Posterior cingulate gyrus (tissue), 11 donors: ENCODE data around the gene USP17L27.
"Not testable (repeated sequence)": the region's sequence is repeated elsewhere in the genome, so short reads cannot be mapped to it uniquely, and the experiment has no call there.

Experiments
- DNase-seq, 10 donors: peaks; one replicate each; pipeline versions ENCODE4 v3.0.0 to v3.0.0-alpha.2; 2020 to 2021; ENCODE audit warnings: mixed read lengths in 3 of 10
- intact Hi-C: fragments of 100-400 bp; cut with DNase I; formaldehyde crosslinking; loops from one replicate; pipeline ENCODE4 v1.15.1; 2023

The USP17L27 gene, protein sequence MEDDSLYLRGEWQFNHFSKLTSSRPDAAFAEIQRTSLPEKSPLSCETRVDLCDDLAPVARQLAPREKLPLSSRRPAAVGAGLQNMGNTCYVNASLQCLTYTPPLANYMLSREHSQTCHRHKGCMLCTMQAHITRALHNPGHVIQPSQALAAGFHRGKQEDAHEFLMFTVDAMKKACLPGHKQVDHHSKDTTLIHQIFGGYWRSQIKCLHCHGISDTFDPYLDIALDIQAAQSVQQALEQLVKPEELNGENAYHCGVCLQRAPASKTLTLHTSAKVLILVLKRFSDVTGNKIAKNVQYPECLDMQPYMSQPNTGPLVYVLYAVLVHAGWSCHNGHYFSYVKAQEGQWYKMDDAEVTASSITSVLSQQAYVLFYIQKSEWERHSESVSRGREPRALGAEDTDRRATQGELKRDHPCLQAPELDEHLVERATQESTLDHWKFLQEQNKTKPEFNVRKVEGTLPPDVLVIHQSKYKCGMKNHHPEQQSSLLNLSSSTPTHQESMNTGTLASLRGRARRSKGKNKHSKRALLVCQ

DNA sequence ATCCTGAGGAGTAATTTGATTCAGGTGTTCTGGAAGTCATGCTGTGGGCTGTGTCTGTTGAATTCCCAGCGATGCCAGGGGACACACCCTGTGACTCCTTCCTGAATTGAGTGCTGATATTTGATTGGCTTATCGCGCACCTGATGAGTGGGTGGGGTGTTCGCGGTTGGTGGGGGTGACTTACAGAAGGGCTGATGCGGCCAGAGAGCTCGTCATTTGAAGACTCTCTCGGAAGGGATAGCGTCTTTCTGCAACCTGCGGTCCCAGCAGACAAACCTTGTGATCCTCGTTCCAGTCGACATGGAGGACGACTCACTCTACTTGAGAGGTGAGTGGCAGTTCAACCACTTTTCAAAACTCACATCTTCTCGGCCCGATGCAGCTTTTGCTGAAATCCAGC is at the start of gene USP17L27:
TSS of gene USP17L27 (plus strand) at position 301 of the 400 bp plus-strand sequence. CDS start at position 301, 0 bp downstream.
- intact Hi-C loops, DNase-seq: not testable (repeated sequence)

DNA sequence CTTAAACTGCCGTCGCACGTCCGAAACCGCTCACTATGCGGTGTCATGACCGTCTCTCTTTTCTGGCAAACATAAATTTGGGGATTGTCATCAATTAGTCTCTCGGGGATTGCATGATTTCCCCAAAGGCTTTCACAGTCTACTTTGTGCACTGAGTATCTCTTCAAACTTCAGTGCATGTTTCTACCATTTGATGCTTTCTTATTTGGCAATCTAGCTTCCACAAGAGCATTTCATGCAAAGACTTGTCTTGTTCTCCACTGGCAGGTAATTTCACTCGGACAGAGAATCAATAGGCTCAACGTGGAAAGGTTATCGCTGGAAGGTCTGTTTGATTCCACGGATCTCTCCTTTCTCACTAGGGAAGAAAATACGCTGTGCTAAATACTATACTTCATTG is 19.8 kb upstream of the USP17L27 start:
- intact Hi-C loops, DNase-seq: not testable (repeated sequence)

DNA sequence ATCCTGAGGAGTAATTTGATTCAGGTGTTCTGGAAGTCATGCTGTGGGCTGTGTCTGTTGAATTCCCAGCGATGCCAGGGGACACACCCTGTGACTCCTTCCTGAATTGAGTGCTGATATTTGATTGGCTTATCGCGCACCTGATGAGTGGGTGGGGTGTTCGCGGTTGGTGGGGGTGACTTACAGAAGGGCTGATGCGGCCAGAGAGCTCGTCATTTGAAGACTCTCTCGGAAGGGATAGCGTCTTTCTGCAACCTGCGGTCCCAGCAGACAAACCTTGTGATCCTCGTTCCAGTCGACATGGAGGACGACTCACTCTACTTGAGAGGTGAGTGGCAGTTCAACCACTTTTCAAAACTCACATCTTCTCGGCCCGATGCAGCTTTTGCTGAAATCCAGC is 19.1 kb upstream of the USP17L27 start, which contains the start of gene USP17L24:
TSS of gene USP17L24 (plus strand) at position 301 of the 400 bp plus-strand sequence. CDS start at position 301, 0 bp downstream.
- DNase-seq, intact Hi-C loops: not testable (repeated sequence)

DNA sequence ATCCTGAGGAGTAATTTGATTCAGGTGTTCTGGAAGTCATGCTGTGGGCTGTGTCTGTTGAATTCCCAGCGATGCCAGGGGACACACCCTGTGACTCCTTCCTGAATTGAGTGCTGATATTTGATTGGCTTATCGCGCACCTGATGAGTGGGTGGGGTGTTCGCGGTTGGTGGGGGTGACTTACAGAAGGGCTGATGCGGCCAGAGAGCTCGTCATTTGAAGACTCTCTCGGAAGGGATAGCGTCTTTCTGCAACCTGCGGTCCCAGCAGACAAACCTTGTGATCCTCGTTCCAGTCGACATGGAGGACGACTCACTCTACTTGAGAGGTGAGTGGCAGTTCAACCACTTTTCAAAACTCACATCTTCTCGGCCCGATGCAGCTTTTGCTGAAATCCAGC is 14.3 kb upstream of the USP17L27 start, which contains the start of gene USP17L25:
TSS of gene USP17L25 (plus strand) at position 301 of the 400 bp plus-strand sequence. CDS start at position 301, 0 bp downstream.
- not testable (repeated sequence) for DNase-seq

DNA sequence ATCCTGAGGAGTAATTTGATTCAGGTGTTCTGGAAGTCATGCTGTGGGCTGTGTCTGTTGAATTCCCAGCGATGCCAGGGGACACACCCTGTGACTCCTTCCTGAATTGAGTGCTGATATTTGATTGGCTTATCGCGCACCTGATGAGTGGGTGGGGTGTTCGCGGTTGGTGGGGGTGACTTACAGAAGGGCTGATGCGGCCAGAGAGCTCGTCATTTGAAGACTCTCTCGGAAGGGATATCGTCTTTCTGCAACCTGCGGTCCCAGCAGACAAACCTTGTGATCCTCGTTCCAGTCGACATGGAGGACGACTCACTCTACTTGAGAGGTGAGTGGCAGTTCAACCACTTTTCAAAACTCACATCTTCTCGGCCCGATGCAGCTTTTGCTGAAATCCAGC is 9.6 kb upstream of the USP17L27 start, which contains the start of gene USP17L26:
TSS of gene USP17L26 (plus strand) at position 301 of the 400 bp plus-strand sequence. CDS start at position 301, 0 bp downstream.
- intact Hi-C loops, DNase-seq: not testable (repeated sequence)

More for the DNA sequence above, 14.3 kb upstream of the USP17L27 start, which contains the start of gene USP17L25:
- intact Hi-C loops, result not testable (repeated sequence)

DNA sequence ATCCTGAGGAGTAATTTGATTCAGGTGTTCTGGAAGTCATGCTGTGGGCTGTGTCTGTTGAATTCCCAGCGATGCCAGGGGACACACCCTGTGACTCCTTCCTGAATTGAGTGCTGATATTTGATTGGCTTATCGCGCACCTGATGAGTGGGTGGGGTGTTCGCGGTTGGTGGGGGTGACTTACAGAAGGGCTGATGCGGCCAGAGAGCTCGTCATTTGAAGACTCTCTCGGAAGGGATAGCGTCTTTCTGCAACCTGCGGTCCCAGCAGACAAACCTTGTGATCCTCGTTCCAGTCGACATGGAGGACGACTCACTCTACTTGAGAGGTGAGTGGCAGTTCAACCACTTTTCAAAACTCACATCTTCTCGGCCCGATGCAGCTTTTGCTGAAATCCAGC is 4.8 kb upstream of the USP17L27 start, which contains the start of gene USP17L5:
TSS of gene USP17L5 (plus strand) at position 301 of the 400 bp plus-strand sequence. CDS start at position 301, 0 bp downstream.
- intact Hi-C loops, result not testable (repeated sequence)

DNA sequence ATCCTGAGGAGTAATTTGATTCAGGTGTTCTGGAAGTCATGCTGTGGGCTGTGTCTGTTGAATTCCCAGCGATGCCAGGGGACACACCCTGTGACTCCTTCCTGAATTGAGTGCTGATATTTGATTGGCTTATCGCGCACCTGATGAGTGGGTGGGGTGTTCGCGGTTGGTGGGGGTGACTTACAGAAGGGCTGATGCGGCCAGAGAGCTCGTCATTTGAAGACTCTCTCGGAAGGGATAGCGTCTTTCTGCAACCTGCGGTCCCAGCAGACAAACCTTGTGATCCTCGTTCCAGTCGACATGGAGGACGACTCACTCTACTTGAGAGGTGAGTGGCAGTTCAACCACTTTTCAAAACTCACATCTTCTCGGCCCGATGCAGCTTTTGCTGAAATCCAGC is 4.6 kb downstream of the USP17L27 start, which contains the start of gene USP17L28:
TSS of gene USP17L28 (plus strand) at position 301 of the 400 bp plus-strand sequence. CDS start at position 301, 0 bp downstream.
- intact Hi-C loops, DNase-seq: not testable (repeated sequence)

More for the DNA sequence above, 4.8 kb upstream of the USP17L27 start, which contains the start of gene USP17L5:
- not testable (repeated sequence) for DNase-seq

DNA sequence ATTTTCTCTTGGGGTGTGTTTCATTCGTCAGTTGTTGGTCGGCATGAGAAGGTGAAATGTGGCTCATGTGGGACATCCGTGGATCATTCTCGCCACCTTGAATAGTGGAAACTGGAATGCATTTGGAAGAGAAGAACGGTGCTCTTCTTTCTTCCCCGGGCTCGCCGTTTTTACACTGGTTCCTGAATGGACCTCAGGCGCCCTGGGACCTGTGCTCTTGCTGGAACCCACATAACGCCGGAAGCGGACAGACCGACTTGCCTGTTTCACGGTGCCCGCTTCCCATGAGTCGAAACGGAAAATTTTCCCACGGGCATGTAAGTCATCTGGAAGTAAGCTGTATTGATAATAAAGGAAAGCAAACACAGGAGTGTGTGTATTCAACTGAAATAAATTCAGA is 6.9 kb downstream of the USP17L27 start:
- intact Hi-C loops, result not testable (repeated sequence)

DNA sequence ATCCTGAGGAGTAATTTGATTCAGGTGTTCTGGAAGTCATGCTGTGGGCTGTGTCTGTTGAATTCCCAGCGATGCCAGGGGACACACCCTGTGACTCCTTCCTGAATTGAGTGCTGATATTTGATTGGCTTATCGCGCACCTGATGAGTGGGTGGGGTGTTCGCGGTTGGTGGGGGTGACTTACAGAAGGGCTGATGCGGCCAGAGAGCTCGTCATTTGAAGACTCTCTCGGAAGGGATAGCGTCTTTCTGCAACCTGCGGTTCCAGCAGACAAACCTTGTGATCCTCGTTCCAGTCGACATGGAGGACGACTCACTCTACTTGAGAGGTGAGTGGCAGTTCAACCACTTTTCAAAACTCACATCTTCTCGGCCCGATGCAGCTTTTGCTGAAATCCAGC is 9.4 kb downstream of the USP17L27 start, which contains the start of gene USP17L29:
TSS of gene USP17L29 (plus strand) at position 301 of the 400 bp plus-strand sequence. CDS start at position 301, 0 bp downstream.
- DNase-seq, intact Hi-C loops: not testable (repeated sequence)

More for the DNA sequence above, 6.9 kb downstream of the USP17L27 start:
- peak in 2 of 10 donors; percentile 38 to 97 for DNase-seq

DNA sequence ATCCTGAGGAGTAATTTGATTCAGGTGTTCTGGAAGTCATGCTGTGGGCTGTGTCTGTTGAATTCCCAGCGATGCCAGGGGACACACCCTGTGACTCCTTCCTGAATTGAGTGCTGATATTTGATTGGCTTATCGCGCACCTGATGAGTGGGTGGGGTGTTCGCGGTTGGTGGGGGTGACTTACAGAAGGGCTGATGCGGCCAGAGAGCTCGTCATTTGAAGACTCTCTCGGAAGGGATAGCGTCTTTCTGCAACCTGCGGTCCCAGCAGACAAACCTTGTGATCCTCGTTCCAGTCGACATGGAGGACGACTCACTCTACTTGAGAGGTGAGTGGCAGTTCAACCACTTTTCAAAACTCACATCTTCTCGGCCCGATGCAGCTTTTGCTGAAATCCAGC is 18.9 kb downstream of the USP17L27 start, which contains the start of gene USP17L30:
TSS of gene USP17L30 (plus strand) at position 301 of the 400 bp plus-strand sequence. CDS start at position 301, 0 bp downstream.
- DNase-seq, intact Hi-C loops: not testable (repeated sequence)

DNA sequence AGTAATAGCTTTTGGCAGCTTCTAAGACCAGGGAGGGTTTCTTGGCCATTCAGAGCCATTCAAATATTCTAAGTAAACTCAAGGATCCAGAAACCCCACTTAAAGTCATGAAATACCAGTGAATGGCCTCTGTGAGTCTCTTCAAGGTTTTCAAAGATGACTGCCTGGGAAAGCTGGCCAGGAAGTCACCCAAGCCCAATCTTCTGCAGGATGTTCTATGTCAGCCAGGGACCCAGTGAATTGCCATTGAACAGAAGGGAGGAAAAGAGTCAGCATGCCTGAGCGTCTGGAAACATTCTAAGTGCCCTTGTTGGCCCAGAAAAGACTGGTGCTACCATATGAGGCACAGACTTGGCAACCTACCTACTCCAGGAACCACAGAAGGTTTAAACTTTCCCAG is 35.9 kb downstream of the USP17L27 start:
- DNase-seq, intact Hi-C loops: not testable (repeated sequence)

DNA sequence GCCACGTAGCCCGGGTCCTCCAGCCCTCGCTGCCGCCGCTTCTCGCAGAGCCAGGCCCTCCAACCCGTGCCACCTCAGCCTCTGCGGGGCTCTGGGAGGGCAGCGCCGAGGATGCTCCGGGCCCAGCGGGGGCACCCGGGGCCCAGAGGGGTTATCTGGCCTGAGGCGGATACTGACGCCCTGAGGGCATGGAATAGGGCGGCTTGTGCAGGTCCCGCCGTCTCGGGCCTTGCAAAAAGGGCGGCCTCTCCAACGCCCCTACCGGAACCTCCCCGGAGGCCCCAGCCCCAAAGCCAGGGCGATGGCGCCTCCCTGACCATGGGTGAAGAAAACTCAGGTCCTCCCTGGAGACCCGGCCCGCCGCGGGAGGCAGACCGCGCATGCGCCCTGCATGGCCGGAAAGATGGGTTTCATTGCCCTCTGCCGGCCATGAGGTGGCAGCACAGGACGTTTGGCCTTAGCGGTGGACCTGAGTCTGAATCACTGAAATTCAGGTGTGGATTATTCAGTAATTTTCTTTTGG is 37.1 kb downstream of the USP17L27 start:
- intact Hi-C loops, result not testable (repeated sequence)
- DNase-seq, result peak; percentile 32 to 92 (median 55)

DNA sequence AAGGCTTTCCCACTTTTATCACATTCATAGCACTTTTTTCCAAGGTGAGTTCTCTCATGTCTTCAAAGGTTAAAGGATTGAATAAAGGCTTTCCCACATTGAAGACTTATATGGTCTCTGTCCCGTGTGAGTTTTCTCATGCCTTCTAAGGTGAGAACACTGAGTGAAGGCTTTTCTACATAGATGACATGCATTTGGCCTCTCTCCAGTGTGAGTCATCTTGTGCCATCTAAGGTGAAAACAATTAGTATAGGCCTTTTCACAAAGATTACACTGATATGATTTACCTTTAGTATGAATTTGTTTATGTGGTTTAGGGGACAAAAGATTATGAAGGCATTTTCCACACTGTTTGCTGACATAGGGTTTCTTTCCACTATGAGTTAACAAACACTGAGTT is 40.2 kb downstream of the USP17L27 start:
- intact Hi-C loops, result no loop called here

DNA sequence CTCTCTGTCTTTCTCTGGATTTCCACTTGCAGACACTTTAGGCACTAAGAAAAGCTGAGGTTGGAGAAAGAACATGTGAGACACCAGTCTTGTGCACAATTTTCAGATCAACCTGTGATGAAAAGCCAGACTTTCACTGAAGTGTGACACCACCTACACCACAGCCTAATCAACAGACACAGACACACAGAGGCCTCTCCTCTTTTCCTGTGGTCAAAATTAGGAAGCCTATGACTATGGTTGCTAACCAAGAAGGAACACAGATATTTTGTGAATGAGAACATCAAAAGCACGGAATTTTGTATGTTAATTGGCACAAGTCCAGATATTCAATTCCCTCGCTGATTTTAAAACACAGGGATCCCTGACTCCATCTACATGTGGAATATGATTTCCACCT is 45.1 kb downstream of the USP17L27 start:
- DNase-seq, intact Hi-C loops: not testable (repeated sequence)

More for the DNA sequence above, 40.2 kb downstream of the USP17L27 start:
- DNase-seq, result no peak
